A204.1 (cell line): ENCODE measurements around the gene ITGB1BP1.

Source experiments
- FAIRE-seq: peaks from 2 replicates; lab custom pipeline; 2012; peaks lifted over from hg19 to GRCh38; lab: Jason Lieb, UNC

The ITGB1BP1 gene

DNA sequence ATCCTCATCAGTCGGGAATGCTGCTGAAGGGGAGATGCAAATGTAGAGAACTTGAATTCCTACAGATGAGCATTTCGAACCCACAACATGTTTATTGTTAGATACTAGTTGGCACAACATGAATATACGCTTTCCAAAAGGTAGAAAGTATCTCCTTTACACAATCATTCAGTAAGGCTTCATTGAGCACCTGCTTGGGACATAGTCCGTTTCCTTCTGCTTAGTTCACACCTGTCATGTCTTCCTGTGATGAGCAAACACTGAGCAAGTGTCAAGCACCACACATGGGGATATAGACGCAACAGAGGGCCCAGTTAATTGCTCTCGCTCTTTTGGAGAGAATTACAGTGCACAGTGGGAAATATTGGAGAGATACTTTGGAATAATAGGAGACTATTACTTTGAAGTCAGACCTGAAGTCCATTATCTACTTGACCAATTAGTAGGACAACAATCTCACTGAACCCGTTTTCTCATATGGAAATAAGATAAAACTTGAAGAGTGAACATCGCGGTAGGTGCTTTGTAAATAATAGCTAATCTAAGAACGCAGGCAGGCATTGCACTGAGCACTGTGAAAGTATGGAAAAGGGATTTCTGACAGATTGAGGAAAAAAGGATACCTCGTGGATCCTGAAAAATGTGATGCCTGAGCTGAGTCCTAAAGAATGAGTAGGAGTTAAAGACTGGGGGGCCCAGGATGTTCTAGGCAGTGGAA, 1.3 kb upstream of the ITGB1BP1 start:
- FAIRE-seq = no peak

DNA sequence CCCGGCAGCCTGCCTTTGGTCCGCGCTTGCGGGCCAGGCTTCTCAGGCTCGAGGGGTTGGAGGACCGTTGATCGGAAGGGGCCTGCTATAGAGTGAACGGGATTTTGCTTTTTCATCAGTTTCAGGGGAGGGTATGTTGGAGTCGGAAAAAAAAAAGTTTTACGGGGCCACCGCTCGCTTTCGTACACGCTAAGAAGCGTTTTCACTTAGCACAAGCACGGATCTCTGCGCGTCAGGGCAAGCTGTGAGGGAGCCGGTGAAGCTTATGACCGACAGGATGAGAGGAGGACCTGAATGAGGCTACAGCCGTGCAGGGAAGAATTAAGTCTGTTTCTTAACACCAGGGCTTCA, 569 bp upstream of the ITGB1BP1 start:
- no peak for FAIRE-seq

DNA sequence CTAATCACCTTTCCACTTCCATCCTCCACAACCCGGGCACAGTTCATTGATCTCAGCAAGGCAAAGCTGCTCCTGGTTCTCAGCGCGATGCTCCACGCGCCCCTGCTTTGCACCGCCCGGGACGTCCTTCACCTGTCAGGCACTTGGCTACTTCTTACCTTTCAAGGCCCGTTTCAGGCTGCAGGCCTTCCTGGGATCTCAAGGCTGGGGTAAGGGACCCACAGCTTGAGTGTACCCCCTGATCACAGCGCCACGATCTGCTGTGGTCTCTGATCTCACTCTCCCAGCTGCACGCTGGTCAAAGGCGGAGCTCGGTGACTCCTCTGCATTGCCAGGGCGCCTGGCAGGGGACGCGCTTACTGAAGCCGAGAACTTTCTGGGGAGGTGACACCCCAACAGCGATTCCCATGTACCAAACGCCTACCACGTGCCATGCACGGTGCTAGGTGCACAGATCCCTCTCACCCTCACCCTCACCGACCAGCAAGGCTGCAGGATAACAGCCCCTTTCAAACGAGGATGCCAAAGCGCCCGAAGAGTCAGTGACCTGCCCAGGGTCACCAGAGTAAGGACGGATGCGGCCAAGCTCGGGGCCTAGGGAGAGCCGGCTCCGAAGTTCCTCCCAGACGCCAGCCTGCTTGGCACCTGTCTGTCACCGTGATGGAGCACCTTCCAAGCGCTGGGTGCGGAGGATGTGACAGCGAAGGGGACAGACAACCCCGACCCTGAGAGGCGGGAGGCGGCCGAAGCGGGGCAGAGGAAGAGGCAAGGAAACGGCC, 818 bp downstream of the ITGB1BP1 start:
- FAIRE-seq = no peak

GRCh38 chr2:9420495-9420894, 2.8 kb downstream of the ITGB1BP1 start:
- no peak for FAIRE-seq

- no peak for FAIRE-seq
Measured at GRCh38 chr2:9419541-9419940, 3.8 kb downstream of the ITGB1BP1 start.

- no peak for FAIRE-seq
Measured at GRCh38 chr2:9418746-9419145, 4.6 kb downstream of the ITGB1BP1 start.

DNA sequence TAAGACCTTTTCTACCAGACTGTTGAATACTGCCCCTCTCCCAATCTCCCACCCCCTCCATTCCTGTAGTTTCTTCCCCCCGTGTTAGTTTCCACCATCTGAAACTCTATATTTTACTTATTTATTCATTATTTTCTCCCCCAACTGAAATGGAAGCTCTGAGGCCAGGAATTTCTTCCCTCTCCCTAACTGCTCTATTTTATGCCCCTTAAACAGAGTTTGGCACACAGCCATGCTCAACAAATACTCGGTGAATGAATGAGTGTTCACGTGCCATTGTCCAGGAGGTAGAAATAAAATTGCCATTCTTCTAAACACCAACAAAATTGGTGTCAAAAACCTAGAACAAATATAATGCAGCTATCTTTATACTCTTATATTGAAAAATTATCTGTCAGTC, 5.6 kb downstream of the ITGB1BP1 start:
- FAIRE-seq = no peak

DNA sequence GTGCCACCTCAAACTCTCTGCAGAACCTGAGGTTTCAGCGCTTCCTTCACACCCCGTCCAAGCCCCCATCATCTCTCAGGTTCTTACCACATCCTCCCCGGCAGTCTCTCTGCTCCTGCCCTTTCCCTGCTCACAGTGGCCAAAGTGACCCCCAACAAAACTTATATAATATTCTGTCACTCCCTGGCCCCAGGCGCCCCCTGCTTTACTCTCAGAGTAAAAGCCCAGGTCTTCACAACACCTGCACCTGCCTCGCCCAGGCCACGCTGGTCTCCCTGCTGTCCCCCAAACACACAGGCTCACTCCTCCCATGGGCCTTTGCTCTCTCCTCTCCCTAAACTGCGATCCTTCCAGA, 6.4 kb downstream of the ITGB1BP1 start:
- no peak for FAIRE-seq

- FAIRE-seq = no peak
Measured at GRCh38 chr2:9416267-9416961, 6.9 kb downstream of the ITGB1BP1 start.

DNA sequence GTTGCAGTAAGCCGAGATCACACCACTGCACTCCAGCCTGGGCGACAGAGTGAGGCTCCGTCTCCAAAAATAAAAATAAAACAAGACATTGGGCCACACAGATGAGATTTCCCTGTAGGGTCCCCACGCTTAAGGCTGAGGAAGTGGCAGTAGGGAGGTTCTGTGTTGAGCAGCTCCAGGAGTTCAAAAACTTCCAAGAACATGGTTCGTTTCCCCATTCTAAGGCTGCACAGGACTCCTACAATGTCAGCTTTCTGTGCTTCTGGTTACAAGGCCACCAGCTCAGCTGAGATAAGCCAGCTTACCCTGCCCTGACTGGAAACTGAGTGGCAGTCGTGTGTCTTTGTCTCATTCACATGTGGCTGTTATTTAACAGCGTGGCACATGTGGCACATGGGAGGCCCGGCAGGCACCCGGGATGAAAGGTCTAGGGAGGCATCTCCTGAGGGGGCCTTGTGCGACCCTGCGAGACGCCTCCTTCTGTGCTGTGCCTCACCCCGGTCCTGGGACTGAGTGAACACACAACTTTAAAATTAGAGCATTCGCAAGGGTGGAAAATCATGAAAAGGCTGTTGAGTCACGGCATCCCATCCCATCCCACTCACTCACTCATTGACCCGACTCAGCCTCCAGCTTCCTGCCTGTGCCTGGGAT, 7.7 kb downstream of the ITGB1BP1 start:
- FAIRE-seq = no peak

GRCh38 chr2:9412781-9413180, 10.5 kb downstream of the ITGB1BP1 start:
- FAIRE-seq = no peak

GRCh38 chr2:9410108-9410507, 13.2 kb downstream of the ITGB1BP1 start:
- no peak for FAIRE-seq

- no peak for FAIRE-seq
Measured at GRCh38 chr2:9408641-9409151, 14.6 kb downstream of the ITGB1BP1 start.

- no peak for FAIRE-seq
Measured at GRCh38 chr2:9407363-9407811, 15.9 kb downstream of the ITGB1BP1 start.

DNA sequence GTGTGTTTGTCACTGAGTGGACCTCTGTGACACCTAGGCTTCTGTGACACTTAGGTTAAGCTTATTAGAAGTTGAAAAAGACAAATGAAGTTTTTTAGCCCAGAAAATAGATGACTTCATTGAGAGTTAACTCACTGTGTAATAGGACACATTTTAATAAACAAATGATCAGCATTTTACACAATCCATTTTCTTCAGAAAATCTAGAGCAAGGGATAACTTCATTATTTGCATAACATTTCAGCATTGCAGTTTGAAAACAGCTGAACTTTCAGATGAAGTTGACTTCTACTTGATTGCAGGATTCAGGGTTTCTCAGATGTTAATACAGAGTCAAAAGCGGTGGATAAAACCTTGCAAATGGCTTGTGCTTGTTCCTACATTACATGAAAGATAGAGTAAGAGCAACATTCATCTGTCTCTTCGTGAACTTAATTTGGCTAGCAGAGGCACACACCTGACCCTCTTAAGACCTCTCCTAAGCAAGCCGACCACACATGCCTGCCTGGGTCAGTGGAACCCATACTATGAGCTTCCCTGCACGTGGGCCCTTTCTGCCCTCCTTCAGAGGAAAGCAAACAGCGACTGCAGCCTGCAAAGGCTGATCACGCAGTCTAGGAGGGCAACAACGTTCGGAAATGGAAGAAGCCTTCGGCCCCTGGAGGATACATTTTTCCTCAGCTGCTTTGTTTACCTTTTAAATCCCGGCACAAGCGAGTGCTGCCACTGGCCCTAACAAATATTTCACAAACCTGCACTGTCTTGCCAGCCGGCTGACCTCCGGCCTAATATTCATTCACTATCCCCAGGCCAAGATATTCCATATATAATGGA, 16.6 kb downstream of the ITGB1BP1 start:
- FAIRE-seq = no peak

GRCh38 chr2:9405636-9406035, 17.7 kb downstream of the ITGB1BP1 start:
- FAIRE-seq = no peak

DNA sequence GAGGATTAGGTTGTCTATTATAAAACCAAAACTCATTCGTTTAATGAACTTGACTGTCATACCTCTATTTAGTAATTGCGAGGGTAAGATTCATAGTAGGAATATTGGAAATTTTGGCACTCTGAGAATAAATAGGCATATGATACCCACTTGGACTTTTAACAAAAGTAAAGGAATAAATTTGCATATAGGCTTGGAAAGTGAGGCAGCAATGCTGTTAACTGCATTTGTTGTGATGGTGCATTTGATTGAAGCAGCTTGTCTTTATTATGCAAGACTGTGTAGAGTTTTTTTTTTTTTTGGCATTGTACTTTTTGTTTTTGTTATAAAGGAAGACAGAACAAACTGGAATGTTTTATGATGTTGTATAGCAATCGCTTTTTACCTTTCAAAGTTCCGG, 18.9 kb downstream of the ITGB1BP1 start:
- FAIRE-seq = no peak

DNA sequence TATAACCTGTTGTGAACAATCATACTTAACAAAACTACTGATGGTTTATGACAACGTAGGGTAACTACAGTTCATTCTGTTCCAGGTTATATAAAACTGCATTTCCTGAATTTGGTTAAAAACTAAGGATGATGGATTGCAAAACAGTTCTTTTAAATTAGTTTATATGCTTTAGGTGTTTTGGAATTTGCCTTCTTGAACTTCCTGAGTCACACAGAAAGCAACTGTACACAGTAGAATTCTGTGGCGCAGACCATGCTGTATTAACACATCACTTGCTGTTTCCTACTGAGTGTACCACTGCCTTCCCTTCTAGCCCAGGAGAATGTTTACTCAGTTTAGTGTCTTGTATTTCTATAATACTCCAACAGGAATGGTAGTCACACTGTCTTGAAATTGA, 19.4 kb downstream of the ITGB1BP1 start:
- FAIRE-seq = no peak

- no peak for FAIRE-seq
Measured at GRCh38 chr2:9401646-9402371, 21.5 kb downstream of the ITGB1BP1 start.

DNA sequence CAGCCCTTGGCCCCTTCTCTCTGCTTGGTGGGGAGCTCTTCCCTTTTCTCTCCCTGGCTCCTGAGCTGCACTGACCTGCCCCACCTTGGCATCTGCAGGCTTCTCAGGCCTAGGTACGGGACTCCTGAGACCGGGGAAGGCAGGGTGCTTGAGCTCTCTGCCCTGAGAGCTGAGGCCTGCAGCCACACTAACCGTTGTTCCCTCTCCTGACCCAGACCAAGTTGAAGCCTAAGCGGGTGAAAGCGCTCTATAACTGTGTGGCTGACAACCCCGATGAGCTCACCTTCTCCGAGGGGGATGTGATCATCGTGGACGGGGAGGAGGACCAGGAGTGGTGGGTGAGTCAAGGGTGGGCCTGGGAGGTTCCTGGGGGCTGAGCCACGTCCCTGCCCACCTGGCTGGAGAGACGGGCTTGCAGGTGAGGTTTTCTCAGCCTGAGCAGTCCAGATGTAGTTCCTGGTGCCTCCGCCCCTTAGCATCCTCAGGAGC, 22.2 kb downstream of the ITGB1BP1 start:
- no peak for FAIRE-seq
